K562 (cell line): ENCODE data around the gene FBXO4. TPM values are rescaled to one million over a fixed set of nuclear protein-coding genes. Genes with fewer than 3 reads are reported as not detected.

Source experiments
- CUX1 ChIP-seq: fragments of 200-800 bp; sonication (Bioruptor generic); IDR thresholded peaks from 2 replicates; pipeline ENCODE4 v1.6.1; 2016; ENCODE audit warnings: missing genetic modification characterization, missing compliant biosample characterization
- ZNF436 ChIP-seq: fragments of 250-450, 450-650 bp; sonication (Bioruptor Pico); formaldehyde crosslinking; IDR thresholded peaks from 2 replicates; pipeline ENCODE4 v1.7.0; 2020; ENCODE audit warnings: mild to moderate bottlenecking
- ZNF780A ChIP-seq: fragments of 250-450 bp; sonication (Bioruptor Pico); IDR thresholded peaks from 2 replicates; pipeline ENCODE4 v1.5.0; 2021; ENCODE audit warnings: mild to moderate bottlenecking
- polyA plus RNA-seq, 8 experiments: library from polyadenylated mRNA; depleted of rRNA in 4 of 8; stranded (reverse) in 5 of 8; unstranded in 3 of 8; fragments of >200 nt; fragmentation: Nextera tagmentation in 2 of 8; fragmentation: Illumina TruSeq in 1 of 8; extraction: Ambion mirVana in 2 of 8; extraction: Trizol in 1 of 8; gene quantifications; 2 replicates each; pipeline versions ENCODE4 v1.2.1 to v1.2.3, GENCODE V29; 2011 to 2014; ENCODE audit warnings: inconsistent platforms in 1 of 8, missing spikeins in 1 of 8
- total RNA-seq, 7 experiments: library from RNA; depleted of rRNA in 6 of 7; stranded (reverse); fragments of >200 nt in 6 of 7; fragmentation: Illumina TruSeq in 2 of 7; extraction: Trizol in 2 of 7; gene quantifications; 2 replicates each; pipeline versions ENCODE4 v1.2.1 to v1.2.3, GENCODE V29; 2011 to 2021; ENCODE audit warnings: low replicate concordance in 1 of 7
- TF ChIP-seq, protein P1 (sequence below): fragments of 450-650 bp; formaldehyde crosslinking; IDR thresholded peaks from 2 replicates; pipeline ENCODE4 v1.4.0; 2022; ENCODE audit warnings: missing genetic modification characterization
- TF ChIP-seq, protein P2 (sequence below): fragments of 150-350 bp; IDR thresholded peaks from 2 replicates; pipeline ENCODE4 v1.6.1; 2014; ENCODE audit warnings: low read depth, mild to moderate bottlenecking, low read length, borderline replicate concordance

The FBXO4 gene
- total and polyA plus RNA-seq, 9 of the 15 experiments (the other 6 are each of a cell fraction or from before 2014, with no cell fraction given), result 5.9 to 33.4 (median 19.6) TPM

DNA sequence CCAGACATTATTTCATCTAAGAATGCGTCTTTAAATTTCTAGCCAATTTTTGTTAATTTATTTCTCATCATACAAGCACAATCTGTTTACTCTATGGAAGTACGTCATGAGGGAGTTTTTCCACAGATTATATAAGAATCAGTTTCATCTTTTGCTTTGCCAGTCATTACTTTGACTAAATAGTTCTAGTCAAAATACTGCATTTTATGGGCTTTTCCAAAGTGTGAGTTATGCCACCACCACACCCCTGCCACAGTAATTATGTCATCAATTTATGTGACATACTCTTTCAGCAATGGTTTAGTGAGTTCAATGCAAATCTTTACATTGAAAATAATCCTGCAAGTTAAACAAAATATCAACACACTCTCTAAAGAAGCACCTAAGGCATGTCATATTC is 18.9 kb upstream of the FBXO4 start (continued):
- TF ChIP-seq, protein P1, sequence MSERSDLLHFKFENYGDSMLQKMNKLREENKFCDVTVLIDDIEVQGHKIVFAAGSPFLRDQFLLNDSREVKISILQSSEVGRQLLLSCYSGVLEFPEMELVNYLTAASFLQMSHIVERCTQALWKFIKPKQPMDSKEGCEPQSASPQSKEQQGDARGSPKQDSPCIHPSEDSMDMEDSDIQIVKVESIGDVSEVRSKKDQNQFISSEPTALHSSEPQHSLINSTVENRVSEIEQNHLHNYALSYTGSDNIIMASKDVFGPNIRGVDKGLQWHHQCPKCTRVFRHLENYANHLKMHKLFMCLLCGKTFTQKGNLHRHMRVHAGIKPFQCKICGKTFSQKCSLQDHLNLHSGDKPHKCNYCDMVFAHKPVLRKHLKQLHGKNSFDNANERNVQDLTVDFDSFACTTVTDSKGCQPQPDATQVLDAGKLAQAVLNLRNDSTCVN (CRISPR knock-in tag), result no peak
- TF ChIP-seq ZNF780A (no peak), ZNF436 (CRISPR knock-in tag) (no peak), CUX1 (CRISPR knock-in tag) (no peak)
- TF ChIP-seq, protein P2, sequence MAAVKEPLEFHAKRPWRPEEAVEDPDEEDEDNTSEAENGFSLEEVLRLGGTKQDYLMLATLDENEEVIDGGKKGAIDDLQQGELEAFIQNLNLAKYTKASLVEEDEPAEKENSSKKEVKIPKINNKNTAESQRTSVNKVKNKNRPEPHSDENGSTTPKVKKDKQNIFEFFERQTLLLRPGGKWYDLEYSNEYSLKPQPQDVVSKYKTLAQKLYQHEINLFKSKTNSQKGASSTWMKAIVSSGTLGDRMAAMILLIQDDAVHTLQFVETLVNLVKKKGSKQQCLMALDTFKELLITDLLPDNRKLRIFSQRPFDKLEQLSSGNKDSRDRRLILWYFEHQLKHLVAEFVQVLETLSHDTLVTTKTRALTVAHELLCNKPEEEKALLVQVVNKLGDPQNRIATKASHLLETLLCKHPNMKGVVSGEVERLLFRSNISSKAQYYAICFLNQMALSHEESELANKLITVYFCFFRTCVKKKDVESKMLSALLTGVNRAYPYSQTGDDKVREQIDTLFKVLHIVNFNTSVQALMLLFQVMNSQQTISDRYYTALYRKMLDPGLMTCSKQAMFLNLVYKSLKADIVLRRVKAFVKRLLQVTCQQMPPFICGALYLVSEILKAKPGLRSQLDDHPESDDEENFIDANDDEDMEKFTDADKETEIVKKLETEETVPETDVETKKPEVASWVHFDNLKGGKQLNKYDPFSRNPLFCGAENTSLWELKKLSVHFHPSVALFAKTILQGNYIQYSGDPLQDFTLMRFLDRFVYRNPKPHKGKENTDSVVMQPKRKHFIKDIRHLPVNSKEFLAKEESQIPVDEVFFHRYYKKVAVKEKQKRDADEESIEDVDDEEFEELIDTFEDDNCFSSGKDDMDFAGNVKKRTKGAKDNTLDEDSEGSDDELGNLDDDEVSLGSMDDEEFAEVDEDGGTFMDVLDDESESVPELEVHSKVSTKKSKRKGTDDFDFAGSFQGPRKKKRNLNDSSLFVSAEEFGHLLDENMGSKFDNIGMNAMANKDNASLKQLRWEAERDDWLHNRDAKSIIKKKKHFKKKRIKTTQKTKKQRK, result no peak
